GM23338 (cell line): ENCODE measurements around the gene SCAF8.

ENCODE experiments used
- CREB1 ChIP-seq: fragments of 250-450 bp; sonication (Bioruptor Pico); IDR thresholded peaks from 2 replicates; pipeline ENCODE4 v1.5.0; 2020; ENCODE audit warnings: low read depth, mild to moderate bottlenecking, moderate library complexity
- CTCF ChIP-seq, 2 experiments: fragments of 200-600 bp in 1 of 2; sonication (generic) in 1 of 2; conservative IDR thresholded peaks; 2 replicates each; pipeline versions ENCODE4 v1.5.1 to v1.6.1; 2016 to 2017; ENCODE audit warnings: antibody characterized with exemption in 2 of 2, low read depth in 2 of 2, mild to moderate bottlenecking in 2 of 2, moderate library complexity in 1 of 2
- ETS1 ChIP-seq: IDR thresholded peaks from 2 replicates; pipeline ENCODE4 v1.6.1; 2016; ENCODE audit warnings: antibody characterized with exemption
- EZH2 ChIP-seq: fragments of 200-600 bp; sonication (generic); IDR thresholded peaks from one replicate; pipeline ENCODE4 v1.8.0; 2017; ENCODE audit warnings: antibody characterized with exemption, mild to moderate bottlenecking, low read depth; ENCODE audit not compliant: unreplicated experiment
- EZH2phosphoT487 ChIP-seq: fragments of 200-600 bp; sonication (generic); IDR thresholded peaks from one replicate; pipeline ENCODE4 v1.8.1; 2018; ENCODE audit warnings: antibody characterized with exemption; ENCODE audit not compliant: unreplicated experiment
- JUNB ChIP-seq: IDR thresholded peaks from one replicate; pipeline ENCODE4 v1.6.1; 2016; ENCODE audit warnings: antibody characterized with exemption; ENCODE audit not compliant: unreplicated experiment
- NANOG ChIP-seq: IDR thresholded peaks from 2 replicates; pipeline ENCODE4 v1.6.1; 2016; ENCODE audit warnings: antibody characterized with exemption, borderline replicate concordance
- POLR2AphosphoS5 ChIP-seq: IDR thresholded peaks from 2 replicates; pipeline ENCODE4 v1.6.1; 2016; ENCODE audit warnings: antibody characterized with exemption, low read depth
- REST ChIP-seq: IDR thresholded peaks from one replicate; pipeline ENCODE4 v1.6.1; 2018; ENCODE audit warnings: antibody characterized with exemption; ENCODE audit not compliant: unreplicated experiment
- STAT1 ChIP-seq: IDR thresholded peaks from one replicate; pipeline ENCODE4 v1.6.1; 2016; ENCODE audit warnings: antibody characterized with exemption; ENCODE audit not compliant: unreplicated experiment
- ZNF114 ChIP-seq: fragments of 250-450 bp; sonication (Bioruptor Pico); IDR thresholded peaks from 2 replicates; pipeline ENCODE4 v1.5.0; 2020; ENCODE audit warnings: mild to moderate bottlenecking, moderate library complexity
- ZNF331 ChIP-seq: fragments of 250-450 bp; sonication (Bioruptor Pico); IDR thresholded peaks from 2 replicates; pipeline ENCODE4 v1.5.0; 2020; ENCODE audit warnings: low read depth, mild to moderate bottlenecking, moderate library complexity
- ZNF462 ChIP-seq: fragments of 250-450 bp; sonication (Bioruptor Pico); IDR thresholded peaks from 2 replicates; pipeline ENCODE4 v1.5.0; 2020; ENCODE audit warnings: mild to moderate bottlenecking, moderate library complexity

GRCh38 chr6:154829970-154830369 is 96.8 kb downstream of the SCAF8 start:
- TF ChIP-seq EZH2 (no peak), CTCF (conservative IDR thresholded peaks at IDR 0.05; ENCODE audit: low read depth in 2 of 2) (no peak), CREB1 (no peak), POLR2AphosphoS5 (no peak), STAT1 (no peak), REST (no peak), ZNF331 (CRISPR knock-in tag) (no peak), EZH2phosphoT487 (no peak), ETS1 (no peak), NANOG (no peak), JUNB (no peak), ZNF114 (CRISPR knock-in tag) (no peak), ZNF462 (CRISPR knock-in tag) (no peak)
